Measurements from ENCODE around the gene TEX2.
"Not testable (repeated sequence)": the region's sequence is repeated elsewhere in the genome, so short reads cannot be mapped to it uniquely, and the experiment has no call there.

The TEX2 gene

GRCh38 chr17:64180089-64181073 is 82.7 kb downstream of the TEX2 start:
- H3K4me1 ChIP-seq (ENCODE audit: control insufficient read depth, insufficient read depth, low read length, poor library complexity, severe bottlenecking): no peaks in the 10 kb centered on the region
- peaks cover 7% of the 10 kb centered on the region for H3K36me3 ChIP-seq (ENCODE audit: control insufficient read depth, insufficient read depth, low read length)
- H3K9me3 ChIP-seq (ENCODE audit: control insufficient read depth, low read length): no peaks in the 10 kb centered on the region
- H3K4me3 ChIP-seq (ENCODE audit: extremely low read depth, insufficient read depth, low read length, poor library complexity, severe bottlenecking): no peak overlapping the region
- WGBS, 2 experiments (ENCODE audit: insufficient coverage in 2 of 2): 87 to 100% methylated on average over 3 to 5 of the region's 11 CpGs
- H3K27ac ChIP-seq (ENCODE audit: low read depth, low read length, severe bottlenecking): no peak overlapping the region

- not testable (repeated sequence) for H3K4me1 ChIP-seq (ENCODE audit: control insufficient read depth, insufficient read depth, low read length, poor library complexity, severe bottlenecking); H3K9me3 ChIP-seq (ENCODE audit: control insufficient read depth, low read length); H3K36me3 ChIP-seq (ENCODE audit: control insufficient read depth, insufficient read depth, low read length); H3K4me3 ChIP-seq (ENCODE audit: extremely low read depth, insufficient read depth, low read length, poor library complexity, severe bottlenecking); H3K27ac ChIP-seq (ENCODE audit: low read depth, low read length, severe bottlenecking)
- 83 to 100% methylated on average over 2 to 3 of the region's 4 CpGs for WGBS, 2 experiments (ENCODE audit: insufficient coverage in 2 of 2)
Measured at GRCh38 chr17:64179024-64179423, 84.0 kb downstream of the TEX2 start.

GRCh38 chr17:64178011-64178825 is 84.8 kb downstream of the TEX2 start:
- Histone ChIP-seq H3K27ac (ENCODE audit: low read depth, low read length, severe bottlenecking) (no peak overlapping the region), H3K9me3 (ENCODE audit: control insufficient read depth, low read length) (no peaks in the 10 kb centered on the region), H3K4me3 (ENCODE audit: extremely low read depth, insufficient read depth, low read length, poor library complexity, severe bottlenecking) (no peak overlapping the region), H3K36me3 (ENCODE audit: control insufficient read depth, insufficient read depth, low read length) (peaks cover 7% of the 10 kb centered on the region), H3K4me1 (ENCODE audit: control insufficient read depth, insufficient read depth, low read length, poor library complexity, severe bottlenecking) (no peaks in the 10 kb centered on the region)
- 79 to 90% methylated on average over 5 to 6 of the region's 9 CpGs for WGBS, 2 experiments (ENCODE audit: insufficient coverage in 2 of 2)

- no peaks in the 10 kb centered on the region for H3K9me3 ChIP-seq (ENCODE audit: control insufficient read depth, low read length)
- no peak overlapping the region for H3K4me3 ChIP-seq (ENCODE audit: extremely low read depth, insufficient read depth, low read length, poor library complexity, severe bottlenecking)
- WGBS, 2 experiments (ENCODE audit: insufficient coverage in 2 of 2): 90 to 97% methylated on average over 5 of the region's 7 CpGs
- no peak overlapping the region for H3K27ac ChIP-seq (ENCODE audit: low read depth, low read length, severe bottlenecking)
- H3K4me1 ChIP-seq (ENCODE audit: control insufficient read depth, insufficient read depth, low read length, poor library complexity, severe bottlenecking): no peaks in the 10 kb centered on the region
- peaks cover 7% of the 10 kb centered on the region for H3K36me3 ChIP-seq (ENCODE audit: control insufficient read depth, insufficient read depth, low read length)
Measured at GRCh38 chr17:64177311-64178010, 85.6 kb downstream of the TEX2 start.

GRCh38 chr17:64176556-64176955 is 86.5 kb downstream of the TEX2 start:
- Histone ChIP-seq H3K4me1 (ENCODE audit: control insufficient read depth, insufficient read depth, low read length, poor library complexity, severe bottlenecking) (no peaks in the 10 kb centered on the region), H3K36me3 (ENCODE audit: control insufficient read depth, insufficient read depth, low read length) (peaks cover 7% of the 10 kb centered on the region), H3K4me3 (ENCODE audit: extremely low read depth, insufficient read depth, low read length, poor library complexity, severe bottlenecking) (no peak overlapping the region), H3K27ac (ENCODE audit: low read depth, low read length, severe bottlenecking) (no peak overlapping the region), H3K9me3 (ENCODE audit: control insufficient read depth, low read length) (no peaks in the 10 kb centered on the region)

GRCh38 chr17:64174686-64175456 is 88.2 kb downstream of the TEX2 start:
- H3K36me3 ChIP-seq (ENCODE audit: control insufficient read depth, insufficient read depth, low read length): peaks cover 7% of the 10 kb centered on the region
- WGBS, 2 experiments (ENCODE audit: insufficient coverage in 2 of 2): 95 to 98% methylated on average over 5 of the region's 7 CpGs
- H3K9me3 ChIP-seq (ENCODE audit: control insufficient read depth, low read length): no peaks in the 10 kb centered on the region
- no peak overlapping the region for H3K27ac ChIP-seq (ENCODE audit: low read depth, low read length, severe bottlenecking)
- no peak overlapping the region for H3K4me3 ChIP-seq (ENCODE audit: extremely low read depth, insufficient read depth, low read length, poor library complexity, severe bottlenecking)
- H3K4me1 ChIP-seq (ENCODE audit: control insufficient read depth, insufficient read depth, low read length, poor library complexity, severe bottlenecking): peaks cover 3% of the 10 kb centered on the region

- Histone ChIP-seq H3K27ac (ENCODE audit: low read depth, low read length, severe bottlenecking) (no peak overlapping the region), H3K4me3 (ENCODE audit: extremely low read depth, insufficient read depth, low read length, poor library complexity, severe bottlenecking) (no peak overlapping the region), H3K4me1 (ENCODE audit: control insufficient read depth, insufficient read depth, low read length, poor library complexity, severe bottlenecking) (peaks cover 3% of the 10 kb centered on the region), H3K36me3 (ENCODE audit: control insufficient read depth, insufficient read depth, low read length) (peaks cover 3% of the 10 kb centered on the region), H3K9me3 (ENCODE audit: control insufficient read depth, low read length) (no peaks in the 10 kb centered on the region)
- WGBS, 2 experiments (ENCODE audit: insufficient coverage in 2 of 2): 100% methylated on average over 1 of the region's 3 CpGs; no CpG with 5 or more reads in 1 of the 2 experiments
Measured at GRCh38 chr17:64173646-64174045, 89.4 kb downstream of the TEX2 start.

GRCh38 chr17:64172510-64172909 is 90.5 kb downstream of the TEX2 start:
- Histone ChIP-seq H3K4me1 (ENCODE audit: control insufficient read depth, insufficient read depth, low read length, poor library complexity, severe bottlenecking) (peaks cover 3% of the 10 kb centered on the region), H3K9me3 (ENCODE audit: control insufficient read depth, low read length) (no peaks in the 10 kb centered on the region), H3K36me3 (ENCODE audit: control insufficient read depth, insufficient read depth, low read length) (peaks cover 3% of the 10 kb centered on the region), H3K27ac (ENCODE audit: low read depth, low read length, severe bottlenecking) (no peak overlapping the region), H3K4me3 (ENCODE audit: extremely low read depth, insufficient read depth, low read length, poor library complexity, severe bottlenecking) (no peak overlapping the region)
- WGBS, 2 experiments (ENCODE audit: insufficient coverage in 2 of 2): 88 to 92% methylated on average over 2 of the region's 3 CpGs

GRCh38 chr17:64171041-64171440 is 92.0 kb downstream of the TEX2 start:
- H3K36me3 ChIP-seq (ENCODE audit: control insufficient read depth, insufficient read depth, low read length): peaks cover 7% of the 10 kb centered on the region
- H3K4me3 ChIP-seq (ENCODE audit: extremely low read depth, insufficient read depth, low read length, poor library complexity, severe bottlenecking): no peak overlapping the region
- H3K4me1 ChIP-seq (ENCODE audit: control insufficient read depth, insufficient read depth, low read length, poor library complexity, severe bottlenecking): peaks cover 3% of the 10 kb centered on the region
- H3K9me3 ChIP-seq (ENCODE audit: control insufficient read depth, low read length): no peaks in the 10 kb centered on the region
- WGBS, 2 experiments (ENCODE audit: insufficient coverage in 2 of 2): 94 to 96% methylated on average over 6 of the region's 8 CpGs
- no peak overlapping the region for H3K27ac ChIP-seq (ENCODE audit: low read depth, low read length, severe bottlenecking)

- Histone ChIP-seq H3K4me3 (ENCODE audit: extremely low read depth, insufficient read depth, low read length, poor library complexity, severe bottlenecking) (no peak overlapping the region), H3K36me3 (ENCODE audit: control insufficient read depth, insufficient read depth, low read length) (peaks cover 8% of the 10 kb centered on the region), H3K9me3 (ENCODE audit: control insufficient read depth, low read length) (no peaks in the 10 kb centered on the region), H3K4me1 (ENCODE audit: control insufficient read depth, insufficient read depth, low read length, poor library complexity, severe bottlenecking) (peaks cover 3% of the 10 kb centered on the region), H3K27ac (ENCODE audit: low read depth, low read length, severe bottlenecking) (no peak overlapping the region)
- WGBS, 2 experiments (ENCODE audit: insufficient coverage in 2 of 2): 81 to 83% methylated on average over 3 to 4 of the region's 4 CpGs
Measured at GRCh38 chr17:64170286-64170685, 92.8 kb downstream of the TEX2 start.

All from mesodermal cell (in vitro differentiated cells).